H9 (cell line): Measurements from ENCODE around the gene B4GALT3. TPM values are rescaled to one million over a fixed set of nuclear protein-coding genes. Genes with fewer than 3 reads are reported as not detected.

Experiments
- DNase-seq: peaks from one replicate; pipeline ENCODE4 v3.0.0-alpha.2; 2017
- H2AFZ ChIP-seq: one replicate; pipeline ENCODE4 v1.6.1; 2013; ENCODE audit warnings: mild to moderate bottlenecking, low read length, control low read depth, moderate library complexity
- H2AK5ac ChIP-seq: 2 replicates; pipeline ENCODE4 v1.6.1; 2013; ENCODE audit warnings: low read length, control low read depth, mixed read lengths; ENCODE audit not compliant: insufficient read length
- H2BK120ac ChIP-seq: one replicate; pipeline ENCODE4 v1.6.1; 2013; ENCODE audit warnings: low read depth, mild to moderate bottlenecking, low read length, control low read depth, inconsistent platforms; ENCODE audit not compliant: poor library complexity, severe bottlenecking
- H2BK12ac ChIP-seq: 2 replicates; pipeline ENCODE4 v1.6.1; 2013; ENCODE audit warnings: low read length, control low read depth, mixed read lengths, low read depth; ENCODE audit not compliant: insufficient read length
- H2BK15ac ChIP-seq: 2 replicates; pipeline ENCODE4 v1.6.1; 2013; ENCODE audit warnings: low read depth, low read length, control low read depth
- H2BK20ac ChIP-seq: one replicate; pipeline ENCODE4 v1.6.1; 2013; ENCODE audit warnings: low read depth, mild to moderate bottlenecking, low read length, control low read depth, inconsistent platforms; ENCODE audit not compliant: poor library complexity, severe bottlenecking
- H2BK5ac ChIP-seq: 2 replicates; pipeline ENCODE4 v1.6.1; 2013; ENCODE audit warnings: low read length, control low read depth, mixed read lengths; ENCODE audit not compliant: insufficient read length
- H3K14ac ChIP-seq: 2 replicates; pipeline ENCODE4 v1.6.1; 2013; ENCODE audit warnings: low read length, control low read depth; ENCODE audit not compliant: insufficient read depth
- H3K18ac ChIP-seq: 2 replicates; pipeline ENCODE4 v1.6.1; 2013; ENCODE audit warnings: low read depth, mild to moderate bottlenecking, mixed read lengths, low read length, control low read depth; ENCODE audit not compliant: insufficient read length
- H3K23ac ChIP-seq: 2 replicates; pipeline ENCODE4 v1.6.1; 2013; ENCODE audit warnings: low read length, control low read depth, mixed read lengths, low read depth; ENCODE audit not compliant: insufficient read length
- H3K23me2 ChIP-seq: 2 replicates; pipeline ENCODE4 v1.6.1; 2013; ENCODE audit warnings: low read depth, mild to moderate bottlenecking, mixed read lengths, low read length, control low read depth; ENCODE audit not compliant: insufficient read length, poor library complexity, severe bottlenecking
- H3K27ac ChIP-seq: 2 replicates; pipeline ENCODE4 v1.5.1; 2013; ENCODE audit warnings: low read length, control low read depth, mixed read lengths, low read depth; ENCODE audit not compliant: insufficient read length
- H3K27me3 ChIP-seq: 2 replicates; pipeline ENCODE4 v1.6.1; 2013; ENCODE audit warnings: low read length, control low read depth, inconsistent platforms; ENCODE audit not compliant: insufficient read depth
- H3K4ac ChIP-seq: 2 replicates; pipeline ENCODE4 v1.6.1; 2013; ENCODE audit warnings: low read depth, mild to moderate bottlenecking, control low read depth, inconsistent platforms, low read length, moderate library complexity
- H3K4me1 ChIP-seq: 2 replicates; pipeline ENCODE4 v1.6.1; 2013; ENCODE audit warnings: low read length, control low read depth, inconsistent platforms; ENCODE audit not compliant: insufficient read depth
- H3K4me2 ChIP-seq: 2 replicates; pipeline ENCODE4 v1.6.1; 2013; ENCODE audit warnings: low read length, control low read depth, mixed read lengths; ENCODE audit not compliant: insufficient read length, insufficient read depth
- H3K56ac ChIP-seq: 2 replicates; pipeline ENCODE4 v1.6.1; 2013; ENCODE audit warnings: low read depth, mild to moderate bottlenecking, mixed read lengths, low read length, control low read depth; ENCODE audit not compliant: insufficient read length
- H3K79me1 ChIP-seq: 2 replicates; pipeline ENCODE4 v1.6.1; 2013; ENCODE audit warnings: low read depth, mild to moderate bottlenecking, moderate library complexity, low read length, control low read depth, inconsistent platforms; ENCODE audit not compliant: insufficient read depth, poor library complexity, severe bottlenecking
- H3K79me2 ChIP-seq: 2 replicates; pipeline ENCODE4 v1.6.1; 2013; ENCODE audit warnings: low read length, control low read depth, inconsistent platforms; ENCODE audit not compliant: insufficient read depth
- H3K9ac ChIP-seq: 2 replicates; pipeline ENCODE4 v1.6.1; 2013; ENCODE audit warnings: low read length, control low read depth, mixed read lengths; ENCODE audit not compliant: insufficient read length; ENCODE audit errors: extremely low read depth
- H3K9me3 ChIP-seq: one replicate; pipeline ENCODE4 v1.6.1; 2013; ENCODE audit warnings: low read depth, low read length, inconsistent platforms; ENCODE audit not compliant: control insufficient read depth
- H3T11ph ChIP-seq: one replicate; pipeline ENCODE4 v1.6.1; 2013; ENCODE audit warnings: mild to moderate bottlenecking, low read length, control low read depth, inconsistent platforms
- H4K20me1 ChIP-seq: one replicate; pipeline ENCODE4 v1.6.1; 2013; ENCODE audit not compliant: control insufficient read depth, insufficient read length, insufficient read depth
- H4K5ac ChIP-seq: 2 replicates; pipeline ENCODE4 v1.6.1; 2013; ENCODE audit warnings: low read depth, mild to moderate bottlenecking, mixed read lengths, low read length, control low read depth; ENCODE audit not compliant: insufficient read length
- H4K8ac ChIP-seq: replicated peaks from 2 replicates; pipeline ENCODE4 v1.6.1; 2013; ENCODE audit warnings: low read length, control low read depth, mixed read lengths, low read depth; ENCODE audit not compliant: insufficient read length
- H4K91ac ChIP-seq: 2 replicates; pipeline ENCODE4 v1.6.1; 2013; ENCODE audit warnings: low read depth, mild to moderate bottlenecking, moderate library complexity, mixed read lengths, low read length, control low read depth; ENCODE audit not compliant: insufficient read length
- H3K27ac Mint-ChIP-seq, 3 experiments: 2 replicates in 2 of 3; 3 replicates in 1 of 3; pipeline ENCODE4 v1.8.0; 2020 to 2021; ENCODE audit warnings: mixed read lengths in 3 of 3, mild to moderate bottlenecking in 1 of 3, moderate library complexity in 1 of 3
- H3K27me3 Mint-ChIP-seq: 2 replicates; pipeline ENCODE4 v1.8.0; 2021; ENCODE audit warnings: low read depth, mild to moderate bottlenecking, moderate library complexity, mixed read lengths
- H3K36me3 Mint-ChIP-seq, 3 experiments: 2 replicates in 2 of 3; 3 replicates in 1 of 3; pipeline ENCODE4 v1.8.0; 2020 to 2021; ENCODE audit warnings: low read depth in 3 of 3, mixed read lengths in 3 of 3; ENCODE audit not compliant: insufficient read depth in 1 of 3
- H3K4me1 Mint-ChIP-seq, 2 experiments: 2 replicates each; pipeline ENCODE4 v1.8.0; 2020; ENCODE audit warnings: mixed read lengths in 2 of 2
- H3K4me3 Mint-ChIP-seq, 2 experiments: 2 replicates in 1 of 2; 3 replicates in 1 of 2; pipeline ENCODE4 v1.8.0; 2020 to 2021; ENCODE audit warnings: mild to moderate bottlenecking in 2 of 2, mixed read lengths in 2 of 2, moderate library complexity in 1 of 2
- H3K9me3 Mint-ChIP-seq, 2 experiments: 2 replicates in 1 of 2; 3 replicates in 1 of 2; pipeline ENCODE4 v1.8.0; 2020; ENCODE audit warnings: mild to moderate bottlenecking in 2 of 2, mixed read lengths in 2 of 2, moderate library complexity in 1 of 2
- WGBS: extraction: QIAGEN DNeasy Blood & Tissue Kit; methylation state at CpG from one replicate; pipeline ENCODE4 v1.1.7; 2013; ENCODE audit warnings: missing lambda C conversion rate, low lambda C conversion rate, mixed read lengths; ENCODE audit not compliant: insufficient read length; ENCODE audit errors: extremely low coverage; 5-methylcytosine and 5-hydroxymethylcytosine counted together
- total RNA-seq: library from RNA; stranded (reverse); gene quantifications from 2 replicates; pipeline ENCODE4 v1.2.1, GENCODE V29; 2021
- TF ChIP-seq, protein P1 (sequence below): fragments of 200-600 bp; sonication (generic); conservative IDR thresholded peaks from 3 replicates; pipeline ENCODE4 v1.8.0; 2021; ENCODE audit warnings: antibody characterized with exemption, mild to moderate bottlenecking

The B4GALT3 gene
- total RNA-seq, 1 experiment from 2014 or later: 31.8 TPM

DNA sequence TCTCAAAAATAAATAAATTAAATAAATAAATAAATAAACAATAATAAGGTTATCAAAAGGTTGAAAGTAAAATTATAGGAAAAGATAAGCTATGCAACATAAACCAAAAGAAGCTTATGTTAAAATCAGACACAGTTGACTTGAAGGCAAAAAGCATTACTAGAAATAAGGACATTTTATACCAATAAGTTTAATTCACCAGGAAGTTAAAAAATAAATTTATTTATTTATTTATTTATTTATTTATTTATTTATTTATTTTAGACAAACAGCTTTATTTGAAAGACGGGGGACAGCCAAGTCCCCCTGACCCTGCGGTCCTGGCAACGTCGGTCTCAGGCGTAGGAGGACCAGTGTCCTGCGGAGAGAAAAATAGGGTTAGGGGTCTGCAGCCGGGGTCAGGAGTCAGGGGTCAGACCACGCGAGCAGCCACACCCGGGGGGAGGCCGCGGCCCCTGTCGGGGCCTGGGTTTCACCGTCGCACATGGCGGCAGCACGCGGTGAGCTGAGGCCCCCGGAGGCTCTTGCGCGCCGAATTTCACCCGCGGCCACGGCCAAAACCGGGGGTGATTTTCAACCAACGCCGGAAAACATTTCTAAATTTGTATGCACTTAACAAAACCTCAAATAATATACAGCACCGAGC, 36.4 kb downstream of the B4GALT3 start:
- H2BK15ac ChIP-seq: no peak overlapping the region
- H4K91ac ChIP-seq: no peak overlapping the region
- Mint-ChIP-seq H3K4me1 (no peaks in the 10 kb centered on the region), H3K9me3 (no peaks in the 10 kb centered on the region), H3K4me3 (no peak overlapping the region), H3K27ac (no peak overlapping the region), H3K27me3 (no peaks in the 10 kb centered on the region), H3K36me3 (no peaks in the 10 kb centered on the region)
- no peak overlapping the region for H2BK20ac ChIP-seq
- no peak overlapping the region for H3K4me2 ChIP-seq
- TF ChIP-seq, protein P1, sequence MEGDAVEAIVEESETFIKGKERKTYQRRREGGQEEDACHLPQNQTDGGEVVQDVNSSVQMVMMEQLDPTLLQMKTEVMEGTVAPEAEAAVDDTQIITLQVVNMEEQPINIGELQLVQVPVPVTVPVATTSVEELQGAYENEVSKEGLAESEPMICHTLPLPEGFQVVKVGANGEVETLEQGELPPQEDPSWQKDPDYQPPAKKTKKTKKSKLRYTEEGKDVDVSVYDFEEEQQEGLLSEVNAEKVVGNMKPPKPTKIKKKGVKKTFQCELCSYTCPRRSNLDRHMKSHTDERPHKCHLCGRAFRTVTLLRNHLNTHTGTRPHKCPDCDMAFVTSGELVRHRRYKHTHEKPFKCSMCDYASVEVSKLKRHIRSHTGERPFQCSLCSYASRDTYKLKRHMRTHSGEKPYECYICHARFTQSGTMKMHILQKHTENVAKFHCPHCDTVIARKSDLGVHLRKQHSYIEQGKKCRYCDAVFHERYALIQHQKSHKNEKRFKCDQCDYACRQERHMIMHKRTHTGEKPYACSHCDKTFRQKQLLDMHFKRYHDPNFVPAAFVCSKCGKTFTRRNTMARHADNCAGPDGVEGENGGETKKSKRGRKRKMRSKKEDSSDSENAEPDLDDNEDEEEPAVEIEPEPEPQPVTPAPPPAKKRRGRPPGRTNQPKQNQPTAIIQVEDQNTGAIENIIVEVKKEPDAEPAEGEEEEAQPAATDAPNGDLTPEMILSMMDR: no peak
- H2BK120ac ChIP-seq: no peak overlapping the region
- no peaks in the 10 kb centered on the region for H3K23me2 ChIP-seq
- no CpG with 5 or more reads among the region's 29 CpGs for WGBS
- H2BK5ac ChIP-seq: no peak overlapping the region
- no peak for DNase-seq
- H3T11ph ChIP-seq: no peak overlapping the region
- H4K8ac ChIP-seq: no peak overlapping the region
- no peaks in the 10 kb centered on the region for H3K79me1 ChIP-seq
- no peak overlapping the region for H3K18ac ChIP-seq
- no peaks in the 10 kb centered on the region for H4K20me1 ChIP-seq
- H2AFZ ChIP-seq: no peak overlapping the region
- no peaks in the 10 kb centered on the region for H3K9me3 ChIP-seq
- no peak overlapping the region for H3K14ac ChIP-seq
- H3K27me3 ChIP-seq: no peaks in the 10 kb centered on the region
- H4K5ac ChIP-seq: no peak overlapping the region
- no peak overlapping the region for H2BK12ac ChIP-seq
- no peak overlapping the region for H3K9ac ChIP-seq
- no peak overlapping the region for H3K56ac ChIP-seq
- H3K27ac ChIP-seq: no peak overlapping the region
- no peak overlapping the region for H3K4ac ChIP-seq
- H3K79me2 ChIP-seq: no peaks in the 10 kb centered on the region
- no peak overlapping the region for H3K23ac ChIP-seq
- no peak overlapping the region for H2AK5ac ChIP-seq
- no peaks in the 10 kb centered on the region for H3K4me1 ChIP-seq
